Measurements from ENCODE around the gene SMG5.

The SMG5 gene

GRCh38 chr1:156249593-156249992, 33.0 kb downstream of the SMG5 start:
- TF ChIP-seq CTCF (conservative IDR thresholded peaks at IDR 0.05), result no peak
- no peak overlapping the region for H3K27ac ChIP-seq

- TF ChIP-seq CTCF (conservative IDR thresholded peaks at IDR 0.05), result no peak
- no peak overlapping the region for H3K27ac ChIP-seq
These were observed 34.3 kb downstream of the SMG5 start for GRCh38 chr1:156248323-156248683.

- H3K27ac ChIP-seq, result no peak within 1 kb of the TSS
- no peak for TF ChIP-seq CTCF (conservative IDR thresholded peaks at IDR 0.05)
These were observed 34.9 kb downstream of the SMG5 start, which contains the start of gene PAQR6 for GRCh38 chr1:156247460-156248322. PAQR6 (minus strand) TSS chr1:156248056; CDS start chr1:156246731, 1,325 bp downstream.

- TF ChIP-seq CTCF (conservative IDR thresholded peaks at IDR 0.05), result no peak
- no peak overlapping the region for H3K27ac ChIP-seq
These were observed 35.7 kb downstream of the SMG5 start for GRCh38 chr1:156246781-156247459.

- TF ChIP-seq CTCF (conservative IDR thresholded peaks at IDR 0.05), result no peak
- H3K27ac ChIP-seq, result peak overlapping the region; percentile 40; the same call in 1 of the 2 replicates
These were observed 36.3 kb downstream of the SMG5 start for GRCh38 chr1:156246241-156246780.

- H3K27ac ChIP-seq, result peak overlapping the region; percentile 40; the same call in 1 of the 2 replicates
- TF ChIP-seq CTCF (conservative IDR thresholded peaks at IDR 0.05), result no peak
These were observed 37.0 kb downstream of the SMG5 start for GRCh38 chr1:156245451-156246232.
